HG03280 (cell line): ENCODE measurements around the gene HIPK2.
A peak's percentile ranks its signal among the peaks of the same experiment; 100 is the strongest.

Experiments used
- ATAC-seq: cut with Tn5 transposase; IDR thresholded peaks from one replicate; pipeline ENCODE4 v1.9.1; 2021; ENCODE audit warnings: mild to moderate bottlenecking, moderate library complexity; ENCODE audit not compliant: unreplicated experiment

The HIPK2 gene

GRCh38 chr7:139777948-139778841, at the start of gene HIPK2:
Gene HIPK2 (minus strand): TSS chr7:139777998. CDS start chr7:139777623, 375 bp downstream.
- ATAC-seq: peak; percentile 64

- no peak for ATAC-seq
Measured at GRCh38 chr7:139827042-139827441, 49.2 kb upstream of the HIPK2 start.

DNA sequence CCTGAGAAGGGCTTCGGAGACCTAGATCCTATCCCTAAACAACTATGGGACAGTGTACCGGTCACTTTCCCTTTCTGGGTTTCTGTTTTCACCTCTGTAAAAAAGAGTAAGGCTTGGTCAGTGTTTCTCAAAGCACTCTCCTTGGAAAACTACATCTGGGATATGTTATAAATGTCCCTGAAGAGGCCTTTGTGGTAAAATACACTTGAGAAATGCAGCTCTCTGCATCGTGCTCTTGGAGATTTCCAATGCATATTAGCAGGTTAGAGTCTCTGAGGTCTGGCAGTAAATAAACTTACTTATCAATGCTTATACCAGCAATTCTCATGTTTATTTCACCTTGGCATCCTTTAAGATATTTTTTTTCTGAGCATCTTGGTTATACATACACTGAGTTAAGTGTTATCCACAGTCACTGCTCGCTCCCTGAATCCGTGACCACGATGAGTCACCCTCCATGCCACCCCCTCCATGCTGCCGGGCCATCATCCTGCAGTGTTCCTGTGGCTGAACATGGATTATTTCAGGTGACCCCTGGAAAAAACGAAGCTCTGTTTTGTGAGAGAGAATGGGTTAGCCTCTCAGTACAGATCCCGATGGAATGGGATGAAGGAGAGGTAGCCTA, 48.0 kb upstream of the HIPK2 start:
- ATAC-seq: no peak

DNA sequence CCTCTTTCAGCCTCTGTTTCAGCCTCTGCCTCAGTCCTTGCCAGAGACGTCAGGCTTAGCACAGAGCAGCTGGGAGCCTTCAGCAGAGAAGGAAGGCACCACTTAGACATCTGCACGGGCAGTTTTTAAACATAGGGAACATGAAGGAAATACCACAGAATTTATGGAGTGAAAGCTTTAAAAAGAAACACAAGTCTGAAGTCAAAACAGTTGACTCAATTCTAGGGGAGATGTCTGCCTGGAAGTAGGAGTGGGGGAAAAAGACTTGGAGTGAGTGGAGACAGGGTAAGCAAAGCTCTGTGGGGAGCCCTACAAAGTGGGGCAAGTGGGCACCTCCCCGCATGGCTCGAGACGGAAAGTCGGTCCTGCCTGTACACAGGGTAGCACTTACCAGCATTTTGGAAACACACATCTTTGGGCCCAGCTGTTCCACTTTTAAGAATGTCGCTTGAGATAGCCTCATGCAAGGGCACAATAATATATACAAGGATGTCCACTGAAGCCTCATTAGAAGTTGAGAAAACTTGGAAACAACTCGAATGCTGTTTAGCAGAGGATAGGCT, 46.2 kb upstream of the HIPK2 start:
- no peak for ATAC-seq

DNA sequence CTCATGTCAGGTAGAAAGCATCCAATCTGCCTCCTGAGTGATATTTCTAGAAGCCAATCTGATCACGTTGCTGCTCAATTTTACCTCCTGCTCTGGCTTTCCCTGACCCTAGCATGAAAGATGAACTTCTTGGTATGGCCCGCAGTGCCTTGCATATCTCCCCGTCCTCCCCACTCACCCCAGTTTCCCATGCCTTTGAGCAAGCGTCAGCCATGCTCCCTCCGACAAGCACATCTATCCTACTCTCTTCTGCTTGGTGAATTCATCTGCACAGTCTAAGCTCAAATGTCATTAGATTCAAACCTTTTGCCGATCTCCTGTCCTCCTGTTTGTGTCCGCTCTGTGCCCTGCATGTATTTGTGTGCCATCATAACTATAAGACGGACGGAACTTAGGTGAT, 45.1 kb upstream of the HIPK2 start:
- ATAC-seq: no peak

GRCh38 chr7:139821349-139822105, 43.7 kb upstream of the HIPK2 start:
- ATAC-seq: no peak

GRCh38 chr7:139820089-139820488, 42.3 kb upstream of the HIPK2 start:
- ATAC-seq: no peak

DNA sequence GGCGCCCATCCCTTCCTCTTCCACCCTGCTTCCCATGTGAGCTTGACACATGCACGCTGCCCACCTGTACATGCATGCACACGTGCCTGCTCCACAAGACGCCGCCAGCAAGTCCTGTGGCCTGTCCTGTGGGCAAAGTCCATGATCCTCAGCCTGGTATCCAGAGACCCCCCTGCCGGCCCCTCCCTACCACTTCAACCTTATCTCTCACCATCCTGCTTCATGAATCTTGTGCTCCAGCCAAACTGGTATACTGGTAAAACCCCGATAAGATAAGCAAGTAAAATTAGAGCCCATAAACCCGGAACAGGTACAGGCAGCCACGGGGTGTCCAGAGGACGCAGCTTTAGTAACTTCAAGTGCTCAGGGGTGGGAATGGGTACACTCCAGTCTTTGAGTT, 39.5 kb upstream of the HIPK2 start:
- ATAC-seq: no peak

- no peak for ATAC-seq
Measured at GRCh38 chr7:139813689-139814088, 35.9 kb upstream of the HIPK2 start.

GRCh38 chr7:139813151-139813550, 35.4 kb upstream of the HIPK2 start:
- ATAC-seq: no peak

DNA sequence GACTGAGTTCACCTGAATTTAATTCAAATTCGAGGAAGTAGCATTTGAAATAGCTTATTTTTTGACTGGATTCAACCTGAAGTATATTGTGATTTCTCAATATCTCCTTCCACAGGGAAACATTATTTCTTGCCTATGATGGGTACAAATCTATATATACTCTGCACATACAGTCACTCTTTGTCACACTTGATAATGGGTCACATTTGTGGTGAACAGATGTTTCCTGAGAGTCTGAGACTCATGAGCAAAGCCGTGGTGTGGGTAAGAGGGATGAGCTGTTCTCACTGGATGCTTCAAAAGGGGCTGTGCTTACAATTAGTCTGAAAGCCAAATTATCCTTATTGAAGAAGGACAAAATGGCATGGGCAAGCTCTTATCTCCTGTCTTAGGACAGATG, 33.3 kb upstream of the HIPK2 start:
- ATAC-seq: no peak

GRCh38 chr7:139808846-139809442, 31.1 kb upstream of the HIPK2 start:
- no peak for ATAC-seq

- no peak for ATAC-seq
Measured at GRCh38 chr7:139808427-139808826, 30.6 kb upstream of the HIPK2 start.

- no peak for ATAC-seq
Measured at GRCh38 chr7:139807009-139807408, 29.2 kb upstream of the HIPK2 start.

GRCh38 chr7:139804571-139804970, 26.8 kb upstream of the HIPK2 start:
- ATAC-seq: no peak

GRCh38 chr7:139799586-139799985, 21.8 kb upstream of the HIPK2 start:
- ATAC-seq: no peak

DNA sequence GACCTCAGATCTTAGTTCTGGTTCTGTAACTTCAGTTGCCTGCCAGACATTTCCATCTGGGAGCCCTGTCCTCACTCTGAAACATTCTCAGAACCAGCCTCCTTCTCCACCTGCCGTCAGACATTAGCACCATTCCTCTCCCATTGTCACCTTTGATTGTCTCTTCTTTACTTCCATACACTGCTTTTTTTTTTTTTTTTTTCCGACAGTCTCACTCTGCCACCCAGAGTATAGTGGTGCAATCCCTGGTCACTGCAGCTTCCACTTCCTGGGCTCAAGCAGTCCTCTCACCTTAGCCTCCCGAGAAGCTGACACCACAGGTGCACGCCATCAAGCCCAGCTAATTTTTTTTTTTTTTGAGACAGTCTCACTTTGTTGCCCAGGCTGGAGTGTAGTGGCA, 21.1 kb upstream of the HIPK2 start:
- no peak for ATAC-seq

- ATAC-seq: peak; percentile 87
Measured at GRCh38 chr7:139798221-139798620, 20.4 kb upstream of the HIPK2 start.

DNA sequence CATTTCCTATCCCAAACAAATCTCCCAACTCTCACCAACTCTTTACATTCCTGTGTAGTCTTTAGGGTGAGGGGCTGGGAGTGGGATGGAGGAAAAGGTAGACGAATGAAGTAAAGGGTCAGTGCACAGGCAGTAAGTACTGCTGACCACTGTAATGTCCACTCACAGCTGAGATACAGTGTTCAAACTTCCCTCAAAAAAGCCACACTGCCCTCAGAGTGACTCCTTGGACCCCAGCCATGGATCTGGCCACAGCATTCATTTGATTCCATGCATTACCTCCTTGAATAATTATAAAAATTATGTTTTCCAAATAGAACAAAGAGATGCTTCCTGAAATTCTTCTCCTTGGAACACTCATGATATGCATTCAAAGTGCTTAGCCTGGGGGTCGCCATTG, 19.8 kb upstream of the HIPK2 start:
- no peak for ATAC-seq

DNA sequence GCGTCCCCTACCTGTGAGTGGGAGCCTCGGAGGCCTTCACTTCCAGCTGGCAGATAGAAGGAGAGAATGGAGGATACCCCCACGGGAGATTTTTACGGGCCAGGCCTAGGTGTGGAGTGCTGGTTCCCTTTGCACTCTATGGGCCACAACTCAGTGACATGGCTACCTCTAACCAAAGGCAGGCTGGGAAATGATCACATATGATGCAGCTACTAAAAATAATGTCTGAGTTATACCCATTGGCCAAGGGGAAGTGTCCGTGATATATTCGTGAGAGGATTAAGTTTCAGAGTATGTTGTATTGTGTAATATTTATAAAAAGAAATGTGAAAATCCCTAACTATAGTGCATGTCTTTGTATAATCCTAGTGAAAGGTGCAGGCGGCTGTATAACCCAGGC, 13.5 kb upstream of the HIPK2 start:
- ATAC-seq: no peak

- no peak for ATAC-seq
Measured at GRCh38 chr7:139784648-139785047, 6.8 kb upstream of the HIPK2 start.
